Fibroblast of peridontal ligament (primary cell): ENCODE results near the gene TMPRSS2.
A peak's percentile ranks its signal among the peaks of the same experiment; 100 is the strongest.
"Not testable (repeated sequence)": the region's sequence is repeated elsewhere in the genome, so short reads cannot be mapped to it uniquely, and the experiment has no call there.

Experiments
- DNase-seq: peaks from one replicate; pipeline ENCODE4 v3.0.0-alpha.2; 2010; ENCODE audit errors: extremely low read depth

Gene TMPRSS2

GRCh38 chr21:41426676-41427404 lies 81.1 kb downstream of the TMPRSS2 start:
- no peak for DNase-seq

GRCh38 chr21:41425954-41426675 lies 81.8 kb downstream of the TMPRSS2 start, which contains the start of gene MX1:
Gene MX1, plus strand, starts transcription at chr21:41426239. Its CDS starts 5,832 bp downstream, at chr21:41432071.
- peak; percentile 20 for DNase-seq

- DNase-seq, result no peak
These were observed 82.4 kb downstream of the TMPRSS2 start for GRCh38 chr21:41425588-41425953.

- DNase-seq, result not testable (repeated sequence)
These were observed 84.7 kb downstream of the TMPRSS2 start for GRCh38 chr21:41423305-41423636.

- DNase-seq, result no peak
These were observed 85.2 kb downstream of the TMPRSS2 start for GRCh38 chr21:41422546-41423304.

- not testable (repeated sequence) for DNase-seq
These were observed 87.0 kb downstream of the TMPRSS2 start for GRCh38 chr21:41420998-41421397.

GRCh38 chr21:41419921-41420862 lies 87.8 kb downstream of the TMPRSS2 start:
- DNase-seq, result peak; percentile 90

GRCh38 chr21:41418956-41419680 lies 88.8 kb downstream of the TMPRSS2 start:
- no peak for DNase-seq

- no peak for DNase-seq
These were observed 89.6 kb downstream of the TMPRSS2 start for GRCh38 chr21:41418393-41418792.

- DNase-seq, result not testable (repeated sequence)
These were observed 90.5 kb downstream of the TMPRSS2 start for GRCh38 chr21:41417505-41417904.
